Measurements from ENCODE around the gene TUBA3C. TPM values are rescaled to one million over a fixed set of nuclear protein-coding genes. Genes with fewer than 3 reads are reported as not detected.

Gene TUBA3C
- total and polyA plus RNA-seq, 11 donors: 0.20 to 0.75 (median 0.58) TPM; not detected in 8

DNA sequence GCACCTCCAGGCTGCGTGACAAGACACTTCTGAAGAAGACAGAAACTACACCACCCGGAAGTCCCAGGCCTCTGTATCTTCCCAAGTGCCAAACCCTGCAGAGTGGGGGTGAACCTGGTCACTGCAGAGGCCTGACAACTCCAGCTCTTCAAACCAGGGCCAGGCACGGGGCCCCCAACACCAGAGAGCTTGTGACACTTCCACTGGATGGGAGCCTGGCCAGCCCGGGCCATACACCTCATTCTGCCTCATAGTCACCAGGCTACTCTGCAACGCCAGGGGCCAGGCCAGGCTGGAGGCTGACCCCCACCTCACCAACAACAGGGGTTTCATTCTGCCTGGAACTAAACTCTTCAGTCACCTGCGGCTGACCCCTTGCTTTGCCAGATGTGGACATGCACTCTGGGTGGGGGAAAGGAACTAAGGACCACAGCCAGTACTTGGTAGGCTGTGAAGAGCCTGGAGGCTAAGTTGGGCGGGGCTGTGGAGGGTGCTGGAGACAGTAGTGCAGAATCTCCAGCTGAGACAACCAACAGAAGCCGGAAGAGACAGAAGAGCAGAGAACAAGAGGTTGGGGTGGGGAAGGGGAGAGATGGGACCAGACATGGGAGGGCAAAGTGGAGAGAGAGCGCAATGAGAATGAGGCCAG lies 23.0 kb downstream of the TUBA3C start:
- H3K27ac ChIP-seq: no peak overlapping the region
- no peaks in the 10 kb centered on the region for H3K36me3 ChIP-seq
- DNase-seq (no peak), ATAC-seq (no peak)
- H3K9me3 ChIP-seq: peaks cover 0 to 10% (median 6%) of the 10 kb centered on the region in 12 donors
- H3K27me3 ChIP-seq: no peaks in the 10 kb centered on the region
- intact Hi-C loops (cut with DNase I): no loop called here
- WGBS, 4 donors: 63 to 74% (median 67%) methylated on average over 7 to 9 of the region's 9 CpGs
- no peaks in the 10 kb centered on the region for H3K4me1 ChIP-seq
- no peak for TF ChIP-seq POLR2A (IDR thresholded peaks at IDR 0.05)
- no peak for TF ChIP-seq CTCF (IDR thresholded peaks at IDR 0.05)
- no peak overlapping the region for H3K4me3 ChIP-seq

DNA sequence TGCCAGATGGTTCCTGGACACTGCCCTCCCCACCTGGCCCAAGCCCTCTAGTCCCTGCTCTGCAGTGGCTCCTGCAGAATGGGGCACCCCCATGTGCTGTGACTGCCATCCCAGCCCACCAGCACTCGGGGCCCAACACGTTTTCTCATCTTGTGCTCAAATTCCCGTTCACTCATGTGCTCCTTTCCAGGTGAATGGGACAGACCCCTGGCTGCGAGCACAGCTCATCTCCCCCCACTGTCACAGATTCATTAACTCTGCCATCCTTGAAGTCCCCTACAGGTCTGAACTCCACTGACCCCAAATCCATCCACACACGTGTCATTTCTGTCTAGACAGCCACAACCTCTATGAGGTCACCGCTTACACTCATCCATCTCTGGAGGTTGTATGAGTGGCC lies 23.6 kb downstream of the TUBA3C start:
- intact Hi-C loops (cut with DNase I): no loop called here
- H3K27me3 ChIP-seq: no peaks in the 10 kb centered on the region
- 47 to 68% (median 63%) methylated on average over 5 to 6 of the region's 6 CpGs for WGBS, 4 donors
- DNase-seq: no peak
- no peak overlapping the region for H3K4me3 ChIP-seq
- no peak for ATAC-seq
- no peaks in the 10 kb centered on the region for H3K36me3 ChIP-seq
- no peaks in the 10 kb centered on the region for H3K4me1 ChIP-seq
- H3K9me3 ChIP-seq: peaks cover 0 to 6% (median 0%) of the 10 kb centered on the region in 12 donors
- TF ChIP-seq POLR2A (IDR thresholded peaks at IDR 0.05): no peak
- no peak for TF ChIP-seq CTCF (IDR thresholded peaks at IDR 0.05)
- no peak overlapping the region for H3K27ac ChIP-seq

GRCh38 chr13:19157461-19157860 lies 24.2 kb downstream of the TUBA3C start:
- H3K36me3 ChIP-seq: no peaks in the 10 kb centered on the region
- no peak overlapping the region for H3K4me3 ChIP-seq
- TF ChIP-seq CTCF (IDR thresholded peaks at IDR 0.05) (no peak), POLR2A (IDR thresholded peaks at IDR 0.05) (no peak)
- ATAC-seq (no peak), DNase-seq (no peak)
- no peaks in the 10 kb centered on the region for H3K4me1 ChIP-seq
- 46 to 57% (median 53%) methylated on average over 2 of the region's 2 CpGs for WGBS, 4 donors
- intact Hi-C loops (cut with DNase I): no loop called here
- peaks cover 0 to 3% (median 0%) of the 10 kb centered on the region in 12 donors for H3K9me3 ChIP-seq
- no peak overlapping the region for H3K27ac ChIP-seq
- H3K27me3 ChIP-seq: no peaks in the 10 kb centered on the region

DNA sequence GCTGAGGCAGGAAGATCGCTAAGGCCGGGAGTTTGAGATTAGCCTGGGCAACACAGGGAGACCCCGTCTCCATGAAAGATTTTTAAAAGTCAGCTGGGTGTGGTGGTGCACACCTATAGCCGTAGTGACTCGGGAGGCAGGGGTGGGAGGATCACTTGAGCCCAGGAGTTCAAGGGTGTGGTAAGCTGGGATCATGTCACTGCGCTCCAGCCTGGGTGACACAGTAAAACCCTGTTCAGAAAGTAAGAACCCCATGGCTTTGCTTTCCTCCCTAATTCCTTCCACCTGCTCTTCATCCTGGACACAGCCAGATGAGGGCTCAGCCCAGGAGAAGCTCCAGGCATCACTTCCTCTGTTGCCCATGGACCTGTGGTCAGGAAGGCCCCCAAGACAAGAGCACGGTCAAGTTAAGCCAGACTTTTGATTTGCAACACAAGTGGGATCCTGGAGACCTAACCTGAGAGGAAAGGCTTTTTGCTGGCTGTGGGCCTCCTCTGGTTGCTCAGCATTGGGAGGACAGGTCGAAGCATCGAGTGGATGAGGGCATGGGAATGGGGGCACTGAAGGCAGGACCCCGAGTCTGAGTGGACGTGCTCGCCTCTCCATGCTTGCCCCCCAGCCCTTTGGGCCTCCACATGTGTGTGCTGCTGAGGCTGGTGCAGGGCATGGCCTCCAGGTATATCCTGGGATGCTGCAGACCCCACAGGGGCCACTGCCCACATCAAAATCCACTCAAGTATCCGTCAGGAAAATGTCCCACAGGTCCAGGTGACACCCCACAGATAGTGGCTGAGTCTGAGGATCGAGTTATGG lies 25.4 kb downstream of the TUBA3C start:
- Histone ChIP-seq H3K27me3 (no peaks in the 10 kb centered on the region), H3K36me3 (no peaks in the 10 kb centered on the region), H3K4me3 (no peak overlapping the region), H3K4me1 (peaks cover 0 to 2% (median 0%) of the 10 kb centered on the region in 12 donors), H3K9me3 (no peaks in the 10 kb centered on the region), H3K27ac (no peak overlapping the region)
- WGBS, 4 donors: 69 to 82% (median 74%) methylated on average over 13 to 14 of the region's 14 CpGs
- no peak for DNase-seq
- no peak for ATAC-seq
- TF ChIP-seq POLR2A (IDR thresholded peaks at IDR 0.05) (no peak), CTCF (IDR thresholded peaks at IDR 0.05) (no peak)
- intact Hi-C loops (cut with DNase I): no loop called here
